Stomach (tissue), 9 donors: ENCODE data around the gene C1QTNF12. TPM values are rescaled to one million over a fixed set of nuclear protein-coding genes. Genes with fewer than 3 reads are reported as not detected.
"Not testable (repeated sequence)": the region's sequence is repeated elsewhere in the genome, so short reads cannot be mapped to it uniquely, and the experiment has no call there.

ENCODE experiments used
- DNase-seq, 2 donors: peaks; one replicate each; pipeline versions ENCODE4 v3.0.0 to v3.0.0-alpha.2; 2013 to 2019
- H3K27ac ChIP-seq, 5 donors: fragments of 200-600 bp in 4 of 5; sonication (generic) in 4 of 5; one replicate each; pipeline ENCODE4 v1.5.1; 2013 to 2019; ENCODE audit warnings: mild to moderate bottlenecking in 1 of 5, moderate library complexity in 1 of 5
- H3K27me3 ChIP-seq, 3 donors: fragments of 200-600 bp; sonication (generic); one replicate each; pipeline ENCODE4 v1.5.1; 2017 to 2019; ENCODE audit warnings: mixed run types in 1 of 3
- H3K36me3 ChIP-seq, 4 donors: fragments of 200-600 bp; sonication (generic); 1 replicate in 3 of 4; 2 replicates in 1 of 4; pipeline ENCODE4 v1.5.1; 2016 to 2019
- H3K4me1 ChIP-seq, 4 donors: fragments of 200-600 bp; sonication (generic); one replicate each; pipeline ENCODE4 v1.5.1; 2016 to 2019
- H3K4me3 ChIP-seq, 4 donors: fragments of 200-600 bp; sonication (generic) in 3 of 4; one replicate each; pipeline ENCODE4 v1.5.1; 2016 to 2019; ENCODE audit warnings: mild to moderate bottlenecking in 1 of 4
- H3K9me3 ChIP-seq, 4 donors: fragments of 200-600 bp; sonication (generic); one replicate each; pipeline ENCODE4 v1.5.1; 2016 to 2019
- CTCF ChIP-seq, 7 experiments: fragments of 450-650 bp in 4 of 7; fragments of 200-600 bp in 3 of 7; sonication (generic) in 3 of 7; IDR thresholded peaks; one replicate each; pipeline ENCODE4 v1.5.1; 2016 to 2019; ENCODE audit warnings: antibody characterized with exemption in 7 of 7, control low read depth in 2 of 7, mild to moderate bottlenecking in 1 of 7
- EP300 ChIP-seq: sonication (generic); formaldehyde crosslinking; IDR thresholded peaks from one replicate; pipeline ENCODE4 v1.6.1; 2017; ENCODE audit warnings: antibody characterized with exemption
- POLR2A ChIP-seq, 4 donors: fragments of 450-650 bp; IDR thresholded peaks; one replicate each; pipeline ENCODE4 v1.6.1; 2016; ENCODE audit warnings: antibody characterized with exemption in 4 of 4, control low read depth in 2 of 4, mild to moderate bottlenecking in 1 of 4, moderate library complexity in 1 of 4
- POLR2AphosphoS5 ChIP-seq, 3 donors: sonication (generic); formaldehyde crosslinking; IDR thresholded peaks; one replicate each; pipeline ENCODE4 v1.6.1; 2016; ENCODE audit warnings: antibody characterized with exemption in 3 of 3
- WGBS, 5 donors: extraction: QIAGEN DNeasy Blood & Tissue Kit in 3 of 5; methylation state at CpG; one replicate each; pipeline versions ENCODE4 v1.1.5 to v1.1.7; 2013 to 2018; 5-methylcytosine and 5-hydroxymethylcytosine counted together
- intact Hi-C: fragments of 100-400 bp; cut with DNase I; formaldehyde crosslinking; loops from one replicate; pipeline ENCODE4 v1.15.1; 2023; ENCODE audit warnings: low total_unique reads
- polyA plus RNA-seq, 3 donors: library from polyadenylated mRNA; stranded (reverse); fragments of 200-250 nt; gene quantifications; one replicate each; pipeline ENCODE4 v1.2.3, GENCODE V29; 2013
- total RNA-seq, 5 donors: library from RNA; depleted of rRNA; stranded (reverse); fragments of >200 nt; gene quantifications; one replicate each; pipeline versions ENCODE4 v1.1.0 to v1.2.3, GENCODE V29; 2014 to 2016
- donor health status: healthy with polysubstance abuse.
- donor health status: Bipolar disorder and iron deficiency.
- donor health status: healthy.

Gene C1QTNF12
- total and polyA plus RNA-seq, 8 donors = 1.5 to 21.3 (median 2.9) TPM; not detected in 2

GRCh38 chr1:1197551-1198422 lies 48.7 kb downstream of the C1QTNF12 start:
- Histone ChIP-seq H3K27me3 (peaks cover 3 to 30% (median 18%) of the 10 kb centered on the region in 3 donors), H3K4me1 (peaks cover 10 to 15% (median 11%) of the 10 kb centered on the region in 4 donors), H3K27ac (no peak overlapping the region), H3K4me3 (no peak overlapping the region), H3K9me3 (peaks cover 0 to 12% (median 5%) of the 10 kb centered on the region in 4 donors), H3K36me3 (no peaks in the 10 kb centered on the region)
- 87 to 96% (median 94%) methylated on average over 22 to 48 of the region's 48 CpGs for WGBS, 5 donors
- TF ChIP-seq POLR2A (IDR thresholded peaks at IDR 0.05) (no peak), CTCF (IDR thresholded peaks at IDR 0.05) (no peak), POLR2AphosphoS5 (IDR thresholded peaks at IDR 0.05) (no peak), EP300 (no peak)
- DNase-seq = no peak
- intact Hi-C loops = no loop called here

GRCh38 chr1:1197188-1197500 lies 49.4 kb downstream of the C1QTNF12 start:
- no peak for DNase-seq
- TF ChIP-seq EP300 (no peak), CTCF (IDR thresholded peaks at IDR 0.05) (no peak), POLR2AphosphoS5 (IDR thresholded peaks at IDR 0.05) (no peak), POLR2A (IDR thresholded peaks at IDR 0.05) (no peak)
- intact Hi-C loops = no loop called here
- no peak overlapping the region for H3K4me3 ChIP-seq
- peaks cover 0 to 12% (median 5%) of the 10 kb centered on the region in 4 donors for H3K9me3 ChIP-seq
- H3K36me3 ChIP-seq = no peaks in the 10 kb centered on the region
- no peak overlapping the region for H3K27ac ChIP-seq
- 86 to 91% (median 87%) methylated on average over 6 to 8 of the region's 8 CpGs for WGBS, 5 donors
- H3K27me3 ChIP-seq = peaks cover 3 to 24% (median 16%) of the 10 kb centered on the region in 3 donors
- H3K4me1 ChIP-seq = peaks cover 10 to 15% (median 11%) of the 10 kb centered on the region in 4 donors

- TF ChIP-seq EP300 (no peak), POLR2A (IDR thresholded peaks at IDR 0.05) (no peak), CTCF (IDR thresholded peaks at IDR 0.05) (no peak), POLR2AphosphoS5 (IDR thresholded peaks at IDR 0.05) (no peak)
- H3K27me3 ChIP-seq = peaks cover 3 to 23% (median 16%) of the 10 kb centered on the region in 3 donors
- H3K4me1 ChIP-seq = peaks cover 10 to 15% (median 11%) of the 10 kb centered on the region in 4 donors
- no peaks in the 10 kb centered on the region for H3K36me3 ChIP-seq
- WGBS, 5 donors = 83 to 85% (median 84%) methylated on average over 12 to 13 of the region's 13 CpGs
- DNase-seq = no peak
- H3K9me3 ChIP-seq = peaks cover 0 to 16% (median 5%) of the 10 kb centered on the region in 4 donors
- intact Hi-C loops = no loop called here
- no peak overlapping the region for H3K27ac ChIP-seq
- H3K4me3 ChIP-seq = no peak overlapping the region
Measured at GRCh38 chr1:1196431-1197187, 49.9 kb downstream of the C1QTNF12 start.

- H3K4me3 ChIP-seq, DNase-seq, intact Hi-C loops, H3K4me1 ChIP-seq, H3K27ac ChIP-seq, H3K36me3 ChIP-seq: not testable (repeated sequence)
- peaks cover 0 to 14% (median 7%) of the 10 kb centered on the region in 3 donors for H3K27me3 ChIP-seq
- peaks cover 0 to 19% (median 5%) of the 10 kb centered on the region in 4 donors for H3K9me3 ChIP-seq
- WGBS, 5 donors = 83 to 95% (median 94%) methylated on average over 6 of the region's 6 CpGs
Measured at GRCh38 chr1:1195726-1196125, 50.8 kb downstream of the C1QTNF12 start.
